ENCODE measurements around the gene AMBP.

- TF ChIP-seq CTCF (IDR thresholded peaks at IDR 0.05), result no peak
- no peak for TF ChIP-seq EZH2 (IDR thresholded peaks at IDR 0.05)
- no peak for TF ChIP-seq EZH2phosphoT487 (IDR thresholded peaks at IDR 0.05)
These were observed 26.8 kb downstream of the AMBP start for GRCh38 chr9:114051281-114051680.

Data from neural progenitor cell (in vitro differentiated cells).